ENCODE data around the gene DLK2. TPM values are rescaled to one million over a fixed set of nuclear protein-coding genes. Genes with fewer than 3 reads are reported as not detected.

The DLK2 gene
- total RNA-seq, 1 experiment from 2014 or later = 1.4 TPM

GRCh38 chr6:43469947-43470346, 14.6 kb upstream of the DLK2 start:
- Histone ChIP-seq H3K4me1 (ENCODE audit: insufficient read depth, low read length) (peaks cover 9% of the 10 kb centered on the region; the same call in 1 of the 2 replicates), H3K9me2 (replicated peaks; ENCODE audit: low read length) (no peaks in the 10 kb centered on the region), H4K20me1 (ENCODE audit: low read length) (no peaks in the 10 kb centered on the region), H3K9ac (ENCODE audit: low read length) (no peak overlapping the region), H3K9me3 (ENCODE audit: low read length) (no peaks in the 10 kb centered on the region), H3K27ac (ENCODE audit: low read length) (no peak overlapping the region), H3K36me3 (ENCODE audit: low read depth, low read length) (no peaks in the 10 kb centered on the region), H2AFZ (ENCODE audit: low read length) (no peak overlapping the region), H3K4me2 (ENCODE audit: low read length) (no peak overlapping the region), H3K27me3 (ENCODE audit: low read length) (no peaks in the 10 kb centered on the region), H3K79me2 (ENCODE audit: low read length) (no peaks in the 10 kb centered on the region), H3K4me3 (ENCODE audit: low read length) (no peak overlapping the region), H3F3A (ENCODE audit: low read length, unreplicated experiment) (no peaks in the 10 kb centered on the region)
- BruUV-seq (replicated peaks) = no TSS peak
- intact Hi-C loops (cut with micrococcal nuclease) = no loop called here
- DNase-seq (no peak), ATAC-seq (no peak)
- ChIA-PET CTCF (no interaction called here), POLR2A (ENCODE audit: unreplicated experiment) (interaction anchor here (0.6 kb wide), 1 partner anchor 13 kb away, joined by 13 read pairs; no protein-coding TSS in a partner anchor)
- TF ChIP-seq CTCF (conservative IDR thresholded peaks at IDR 0.05; ENCODE audit: low read depth, low read length) = no peak
- TF ChIP-seq EZH2phosphoT487 (IDR thresholded peaks at IDR 0.05; ENCODE audit: borderline replicate concordance, low read length) = no peak
- no peak for TF ChIP-seq EZH2 (IDR thresholded peaks at IDR 0.05; ENCODE audit: low read length, unreplicated experiment)

- Histone ChIP-seq H3K27ac (ENCODE audit: low read length) (no peak overlapping the region), H3K27me3 (ENCODE audit: low read length) (no peaks in the 10 kb centered on the region), H3K9me2 (replicated peaks; ENCODE audit: low read length) (no peaks in the 10 kb centered on the region), H3K4me1 (ENCODE audit: insufficient read depth, low read length) (peaks cover 9% of the 10 kb centered on the region; the same call in 1 of the 2 replicates), H3K4me3 (ENCODE audit: low read length) (no peak overlapping the region), H2AFZ (ENCODE audit: low read length) (no peak overlapping the region), H3K9ac (ENCODE audit: low read length) (no peak overlapping the region), H3K36me3 (ENCODE audit: low read depth, low read length) (no peaks in the 10 kb centered on the region), H3K79me2 (ENCODE audit: low read length) (no peaks in the 10 kb centered on the region), H4K20me1 (ENCODE audit: low read length) (no peaks in the 10 kb centered on the region), H3K9me3 (ENCODE audit: low read length) (no peaks in the 10 kb centered on the region), H3F3A (ENCODE audit: low read length, unreplicated experiment) (no peaks in the 10 kb centered on the region), H3K4me2 (ENCODE audit: low read length) (no peak overlapping the region)
- POLR2A ChIA-PET (ENCODE audit: unreplicated experiment) = no interaction called here
- intact Hi-C loops (cut with micrococcal nuclease) = no loop called here
- TF ChIP-seq EZH2phosphoT487 (IDR thresholded peaks at IDR 0.05; ENCODE audit: borderline replicate concordance, low read length) (no peak), CTCF (conservative IDR thresholded peaks at IDR 0.05; ENCODE audit: low read depth, low read length) (no peak), EZH2 (IDR thresholded peaks at IDR 0.05; ENCODE audit: low read length, unreplicated experiment) (no peak)
- DNase-seq (no peak), ATAC-seq (no peak)
- no TSS peak for BruUV-seq (replicated peaks)
- CTCF ChIA-PET = no interaction called here
Measured at GRCh38 chr6:43468748-43469681, 13.7 kb upstream of the DLK2 start.

GRCh38 chr6:43468240-43468639, 12.9 kb upstream of the DLK2 start:
- intact Hi-C loops (cut with micrococcal nuclease) = no loop called here
- Histone ChIP-seq H4K20me1 (ENCODE audit: low read length) (no peaks in the 10 kb centered on the region), H2AFZ (ENCODE audit: low read length) (no peak overlapping the region), H3K4me3 (ENCODE audit: low read length) (no peak overlapping the region), H3K27me3 (ENCODE audit: low read length) (no peaks in the 10 kb centered on the region), H3K27ac (ENCODE audit: low read length) (no peak overlapping the region), H3K4me2 (ENCODE audit: low read length) (no peak overlapping the region), H3K36me3 (ENCODE audit: low read depth, low read length) (no peaks in the 10 kb centered on the region), H3F3A (ENCODE audit: low read length, unreplicated experiment) (no peaks in the 10 kb centered on the region), H3K4me1 (ENCODE audit: insufficient read depth, low read length) (peaks cover 9% of the 10 kb centered on the region; the same call in 1 of the 2 replicates), H3K9me2 (replicated peaks; ENCODE audit: low read length) (no peaks in the 10 kb centered on the region), H3K79me2 (ENCODE audit: low read length) (no peaks in the 10 kb centered on the region), H3K9ac (ENCODE audit: low read length) (no peak overlapping the region), H3K9me3 (ENCODE audit: low read length) (no peaks in the 10 kb centered on the region)
- no peak for TF ChIP-seq EZH2 (IDR thresholded peaks at IDR 0.05; ENCODE audit: low read length, unreplicated experiment)
- no peak for TF ChIP-seq CTCF (conservative IDR thresholded peaks at IDR 0.05; ENCODE audit: low read depth, low read length)
- no peak for TF ChIP-seq EZH2phosphoT487 (IDR thresholded peaks at IDR 0.05; ENCODE audit: borderline replicate concordance, low read length)
- ATAC-seq (no peak), DNase-seq (no peak)
- ChIA-PET POLR2A (ENCODE audit: unreplicated experiment) (no interaction called here), CTCF (no interaction called here)
- no TSS peak for BruUV-seq (replicated peaks)

All from PC-3 (cell line).